ENCODE data around the gene FAM107B. TPM values are rescaled to one million over a fixed set of nuclear protein-coding genes. Genes with fewer than 3 reads are reported as not detected.

Gene FAM107B
- total and polyA plus RNA-seq, 10 of the 15 experiments (the other 5 are each of a cell fraction or from before 2014, with no cell fraction given): 22.9 to 162 (median 86.6) TPM

DNA sequence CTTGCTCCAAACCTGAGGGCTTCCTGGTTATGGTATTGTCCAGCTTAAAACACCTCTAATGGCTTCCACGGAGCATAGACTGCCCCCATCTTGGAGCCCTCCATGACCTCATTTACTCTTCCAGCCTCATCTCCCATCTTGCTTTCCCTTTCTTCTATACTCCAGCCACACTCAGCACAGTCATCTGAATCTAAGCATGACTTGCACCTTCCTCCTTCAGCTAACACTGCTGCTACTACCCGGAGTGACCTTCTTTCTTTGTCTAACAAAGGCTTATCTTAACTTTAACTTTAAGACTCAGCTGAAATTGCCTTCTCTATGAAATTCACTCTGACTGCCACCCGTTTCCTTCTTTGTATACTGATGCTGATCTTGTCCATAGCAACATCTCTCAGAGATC is 135.1 kb downstream of the FAM107B start:
- no peaks in the 10 kb centered on the region for H3K79me2 ChIP-seq (ENCODE audit: control insufficient read depth, insufficient read depth, low read length)
- ATAC-seq (no peak), FAIRE-seq (no peak), DNase-seq (ENCODE audit: low read depth, low spot score) (no peak)
- H3K9me3 ChIP-seq (replicated peaks; ENCODE audit: control insufficient read depth, insufficient read depth, low read length): no peaks in the 10 kb centered on the region; the same call in 1 of the 3 replicates
- no peak overlapping the region for H3K27ac ChIP-seq (ENCODE audit: control insufficient read depth, insufficient read depth)
- RAD21 ChIA-PET (ENCODE audit: unreplicated experiment): no interaction called here
- no peak overlapping the region for H3K4me3 ChIP-seq
- in situ Hi-C loops (cut with MboI) (no loop called here), intact Hi-C loops (cut with micrococcal nuclease; ENCODE audit: unreplicated experiment) (no loop called here)
- H3K9ac ChIP-seq (ENCODE audit: control insufficient read depth, insufficient read depth, low read length): no peak overlapping the region
- H3K4me1 ChIP-seq (ENCODE audit: control insufficient read depth, insufficient read depth, low read length): peaks cover under 1% of the 10 kb centered on the region; the same call in 1 of the 2 replicates
- CTCF ChIA-PET: interaction anchor here (0.8 to 1.7 kb wide), 5 partner anchors 12 to 103 kb away, joined by 3 to 6 read pairs (median 3); no protein-coding TSS in a partner anchor
- no peaks in the 10 kb centered on the region for H4K20me1 ChIP-seq (ENCODE audit: control insufficient read depth, insufficient read depth)
- SMC1A ChIA-PET (ENCODE audit: uncharacterized antibody, unreplicated experiment): interaction anchor here (0.5 to 3.4 kb wide), 7 partner anchors 11 to 700 kb away, joined by 3 to 15 read pairs (median 3); no protein-coding TSS in a partner anchor
- POLR2A ChIA-PET: interaction anchor here (13.2 kb wide), 1 partner anchor 27 kb away, joined by 99 read pairs; no protein-coding TSS in a partner anchor
- 48% methylated on average over 3 of the region's 3 CpGs for WGBS (ENCODE audit: insufficient coverage, insufficient replicate concordance, low lambda C conversion rate, missing lambda C conversion rate)
- H3K4me2 ChIP-seq (ENCODE audit: control insufficient read depth, insufficient read depth): no peak overlapping the region
- no peak overlapping the region for H2AFZ ChIP-seq (ENCODE audit: control insufficient read depth, low read depth, low read length)
- peaks cover 0 to 7% of the 10 kb centered on the region in 2 experiments; a peak in 1 of 4 replicates for H3K27me3 ChIP-seq (replicated peaks in 1 of 2; ENCODE audit: control insufficient read depth in 2 of 2, insufficient read depth in 2 of 2, low read length in 1 of 2)
- TF ChIP-seq, protein P1, sequence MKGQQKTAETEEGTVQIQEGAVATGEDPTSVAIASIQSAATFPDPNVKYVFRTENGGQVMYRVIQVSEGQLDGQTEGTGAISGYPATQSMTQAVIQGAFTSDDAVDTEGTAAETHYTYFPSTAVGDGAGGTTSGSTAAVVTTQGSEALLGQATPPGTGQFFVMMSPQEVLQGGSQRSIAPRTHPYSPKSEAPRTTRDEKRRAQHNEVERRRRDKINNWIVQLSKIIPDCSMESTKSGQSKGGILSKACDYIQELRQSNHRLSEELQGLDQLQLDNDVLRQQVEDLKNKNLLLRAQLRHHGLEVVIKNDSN (IDR thresholded peaks at IDR 0.05; ENCODE audit: borderline replicate concordance, extremely low read length, insufficient read depth, low read depth, low read length): no peak
- TF ChIP-seq TCF12 (IDR thresholded peaks at IDR 0.05; ENCODE audit: low read depth, low read length) (no peak), CBFB (IDR thresholded peaks at IDR 0.05; ENCODE audit: low read depth) (no peak), ZNF622 (IDR thresholded peaks at IDR 0.05) (no peak), ELK1 (IDR thresholded peaks at IDR 0.05; ENCODE audit: low read depth, low read length) (no peak), ZSCAN29 (IDR thresholded peaks at IDR 0.05) (no peak)
- no TSS peak for BruUV-seq (replicated peaks)
- no peaks in the 10 kb centered on the region for H3K36me3 ChIP-seq (ENCODE audit: control insufficient read depth in 2 of 2, insufficient read depth in 2 of 2, low read length in 1 of 2)

Data from GM12878 (cell line).